HG03354 (cell line): ENCODE results near the gene MON2.
A peak's percentile ranks its signal among the peaks of the same experiment; 100 is the strongest.

Experiments used
- ATAC-seq: cut with Tn5 transposase; IDR thresholded peaks from one replicate; pipeline ENCODE4 v1.9.1; 2021; ENCODE audit warnings: mild to moderate bottlenecking; ENCODE audit not compliant: unreplicated experiment, poor library complexity, severe bottlenecking

MON2 gene

DNA sequence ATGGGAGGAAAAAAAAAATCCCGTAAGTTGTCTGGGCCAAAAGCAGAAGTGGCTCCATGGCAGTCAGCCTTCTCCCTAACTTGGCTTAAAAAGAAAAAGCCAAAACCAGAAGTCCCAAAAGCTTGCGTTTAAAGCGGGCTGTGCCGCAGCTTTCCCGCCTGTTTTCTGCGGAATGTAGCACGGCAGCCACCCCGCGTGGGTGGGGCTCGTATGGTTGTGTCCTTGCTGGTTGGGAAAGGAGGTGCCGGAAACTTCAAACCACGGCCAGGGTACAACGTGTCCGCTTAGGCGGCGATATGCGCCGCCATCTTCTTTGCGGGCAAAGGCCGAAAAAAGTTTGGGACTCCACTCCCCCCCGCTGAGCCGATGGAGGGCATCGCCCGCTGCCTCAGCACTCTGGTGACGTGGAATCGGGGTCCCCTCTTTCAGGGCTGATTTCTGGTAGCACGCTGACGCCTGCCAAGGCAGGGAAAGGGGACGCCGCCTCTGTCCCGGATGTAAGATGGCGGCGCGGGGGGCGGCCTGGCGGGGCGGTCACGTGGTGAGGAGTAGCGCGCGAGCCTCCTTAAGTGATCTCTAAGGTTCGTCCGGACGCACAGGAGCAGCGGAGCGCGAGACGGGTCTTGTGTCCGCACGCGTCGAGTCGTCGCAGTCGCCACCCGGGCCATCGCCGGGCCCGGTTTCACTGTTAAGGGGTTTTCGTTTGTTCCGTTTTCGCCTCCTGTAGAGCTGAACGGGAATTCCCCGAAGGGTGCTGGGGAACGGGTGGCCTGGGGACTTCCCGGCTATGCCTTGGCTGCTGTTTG lies 135.8 kb downstream of the MON2 start:
- peak; percentile 70 for ATAC-seq

DNA sequence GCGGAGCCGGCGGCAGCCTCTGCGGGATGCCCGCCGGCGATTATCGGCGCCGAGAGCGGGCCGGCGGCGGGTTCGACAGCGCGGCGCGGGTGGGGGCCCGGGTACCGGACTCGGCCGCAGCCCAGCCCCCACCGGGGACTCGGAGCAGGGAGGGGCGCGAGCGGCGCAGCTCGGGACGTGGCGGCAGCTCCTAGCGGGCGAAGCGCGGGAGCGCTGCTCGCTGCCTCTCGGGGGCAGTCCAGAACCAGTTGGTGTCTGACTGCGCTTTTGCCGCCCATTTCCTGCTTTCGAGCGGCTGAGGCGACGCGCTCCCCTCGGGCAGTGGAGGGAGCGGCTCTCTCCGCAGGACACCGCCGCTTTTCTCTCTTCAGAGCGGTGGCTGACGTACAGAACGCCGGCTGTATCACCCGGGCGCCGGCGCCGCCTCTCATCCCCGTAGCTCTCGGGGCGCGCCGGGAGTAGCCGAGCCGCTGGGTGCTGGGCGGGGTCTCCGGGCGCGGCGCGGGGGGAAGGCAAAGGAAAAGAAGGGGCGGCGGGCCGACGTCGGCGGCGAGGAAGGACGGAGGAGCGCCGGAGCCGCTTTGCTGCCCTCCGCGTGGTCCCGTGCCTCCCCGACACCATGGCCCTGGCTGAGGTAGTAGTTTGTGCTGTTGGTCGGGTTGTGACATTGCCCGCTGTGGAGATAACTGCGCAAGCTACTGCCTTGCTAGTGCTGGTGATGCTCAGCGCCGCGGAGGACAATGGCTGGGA lies 136.6 kb downstream of the MON2 start:
- ATAC-seq = peak; percentile 73

DNA sequence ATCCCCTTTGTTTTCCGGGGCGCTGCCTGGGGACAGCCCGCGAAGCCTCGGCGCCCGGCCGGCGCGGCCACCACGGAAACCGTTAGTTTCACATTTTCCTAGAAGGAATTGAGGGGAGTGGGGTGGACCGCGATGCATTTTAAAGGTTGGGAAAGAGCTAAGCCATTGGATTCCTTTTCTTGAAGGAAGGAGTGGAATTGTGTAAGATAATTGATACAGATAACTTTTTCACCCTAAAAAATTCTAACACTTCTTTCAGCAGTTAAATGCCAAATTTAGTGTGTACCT lies 137.1 kb downstream of the MON2 start:
- no peak for ATAC-seq

DNA sequence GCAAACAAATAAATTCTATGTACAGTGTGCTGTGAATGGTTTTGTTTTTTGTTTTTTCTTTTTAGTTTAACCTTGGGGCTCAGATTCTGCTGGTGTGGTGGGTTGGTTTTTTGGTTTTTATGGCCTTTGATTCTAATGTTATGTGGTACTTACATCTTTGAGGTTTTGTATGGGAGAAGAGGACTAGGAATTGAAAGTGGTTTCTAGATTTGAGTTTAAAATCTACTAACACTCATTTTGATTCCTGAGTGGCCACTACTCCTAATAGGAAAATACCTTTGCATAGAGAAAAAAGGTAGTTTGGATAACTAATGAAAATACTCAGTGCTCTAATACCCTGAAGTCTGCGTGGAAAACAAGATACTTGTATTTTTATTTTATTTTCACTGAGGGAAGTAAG lies 137.7 kb downstream of the MON2 start:
- ATAC-seq = no peak

DNA sequence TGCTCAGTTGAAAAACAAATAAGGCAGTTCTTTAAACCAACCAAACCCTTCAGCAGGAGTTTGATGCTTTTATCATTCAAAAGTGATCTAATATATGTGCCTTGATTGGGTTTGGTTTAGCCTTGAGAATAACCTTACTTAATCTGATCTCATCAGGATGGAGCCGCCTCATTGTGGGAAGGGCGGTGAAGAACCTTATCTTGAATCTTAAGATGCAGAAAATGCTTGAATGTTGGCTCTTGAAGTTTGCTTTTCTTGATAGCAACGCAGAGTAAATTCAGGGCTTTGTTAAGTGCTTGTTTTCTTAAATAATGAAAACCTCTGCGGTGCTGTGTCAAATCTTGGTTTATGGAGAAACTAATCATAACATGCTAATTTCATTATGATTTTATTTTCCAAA lies 138.2 kb downstream of the MON2 start:
- no peak for ATAC-seq

DNA sequence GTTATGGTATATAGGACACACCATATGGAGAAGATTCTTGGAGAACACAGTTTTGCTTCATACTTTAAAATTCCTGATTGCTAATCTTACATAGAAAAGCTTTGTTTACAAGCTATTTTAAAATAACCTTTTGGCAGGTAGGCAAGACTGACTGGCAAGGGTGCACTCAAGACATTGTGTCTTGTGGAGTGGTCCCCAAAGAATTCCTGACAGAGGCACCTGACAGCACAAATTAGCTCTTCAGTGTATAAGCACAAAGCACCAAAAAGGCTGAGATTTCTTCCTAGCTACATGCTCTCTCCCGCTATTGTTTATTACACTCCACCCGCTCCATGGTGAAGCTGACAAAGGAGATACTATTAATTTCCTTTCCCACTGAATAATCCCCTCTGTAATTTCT lies 139.4 kb downstream of the MON2 start:
- no peak for ATAC-seq

DNA sequence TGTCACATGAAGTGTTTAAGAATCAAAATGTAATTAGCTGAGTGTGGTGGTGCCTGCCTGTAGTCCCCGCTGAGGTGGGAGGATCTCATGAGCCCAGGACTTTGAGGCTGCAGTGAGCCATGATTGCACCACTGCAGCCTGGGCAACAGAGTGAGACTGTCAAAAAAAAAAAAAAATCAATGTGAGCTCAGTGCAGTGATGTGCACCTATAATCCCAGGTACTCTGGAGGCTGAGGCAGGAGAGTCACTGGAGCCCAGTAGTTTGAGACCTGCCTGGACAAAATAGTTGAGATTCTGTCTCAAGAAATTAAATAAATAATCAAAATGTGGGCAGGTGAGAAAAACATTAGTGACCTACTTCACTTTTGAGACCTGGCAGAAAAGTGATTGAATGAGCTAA lies 140.0 kb downstream of the MON2 start:
- ATAC-seq = no peak

DNA sequence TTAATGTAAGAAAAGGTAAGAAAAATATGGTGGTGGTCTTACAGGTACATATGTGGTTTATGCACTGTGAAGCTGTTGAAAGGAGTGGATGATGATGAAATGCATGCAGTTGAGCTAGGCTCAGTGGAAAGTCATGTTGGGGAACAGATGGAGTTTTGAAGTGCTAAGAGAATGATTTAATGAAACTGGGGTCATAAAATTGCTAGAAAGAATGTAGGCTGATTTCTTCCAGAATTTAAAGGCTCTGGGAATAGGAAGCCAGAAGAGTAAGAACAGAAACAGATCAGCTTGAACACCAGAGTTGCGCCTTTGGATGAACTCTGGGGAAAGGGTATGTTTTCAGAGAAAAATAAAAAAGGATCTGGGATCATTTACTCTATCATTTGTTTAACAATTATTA lies 146.5 kb downstream of the MON2 start:
- ATAC-seq = no peak

DNA sequence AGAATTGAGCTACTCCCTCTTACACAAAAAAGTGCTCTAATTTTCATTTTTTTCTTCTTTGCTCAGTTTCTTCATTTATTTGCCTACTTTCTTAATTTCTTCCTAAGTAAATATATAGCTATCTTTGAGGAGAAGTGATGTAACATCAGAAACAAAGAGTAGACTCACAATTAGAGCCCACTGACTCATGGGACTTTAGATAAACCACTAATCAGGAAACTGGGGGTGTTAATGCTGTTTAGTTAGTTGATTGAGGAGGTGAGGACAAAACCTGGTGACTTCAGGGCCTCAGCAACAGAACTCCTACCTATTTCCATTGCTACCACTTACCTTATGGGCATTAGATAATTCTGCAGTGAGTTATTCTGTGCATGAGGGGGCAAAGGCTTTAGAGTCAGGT lies 151.7 kb downstream of the MON2 start:
- no peak for ATAC-seq

DNA sequence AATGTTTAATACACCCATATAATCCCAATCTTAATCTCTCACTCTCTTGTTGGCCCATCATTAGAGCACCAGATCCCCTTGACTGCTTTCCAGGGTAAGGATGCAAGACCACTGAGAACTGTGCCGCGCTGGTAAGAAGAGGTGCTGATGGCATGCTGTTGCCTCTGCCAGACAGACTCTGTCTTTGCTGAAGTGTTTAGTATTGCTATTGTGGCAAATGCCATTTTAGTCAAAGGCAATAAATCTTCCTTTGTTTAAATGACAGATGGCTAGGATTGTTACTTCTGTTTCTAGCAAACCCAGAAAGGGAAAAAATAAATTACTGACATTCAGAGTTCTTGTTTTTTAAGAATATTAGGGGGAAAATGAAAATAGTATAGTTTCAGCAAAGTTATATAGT lies 152.3 kb downstream of the MON2 start:
- ATAC-seq = no peak

DNA sequence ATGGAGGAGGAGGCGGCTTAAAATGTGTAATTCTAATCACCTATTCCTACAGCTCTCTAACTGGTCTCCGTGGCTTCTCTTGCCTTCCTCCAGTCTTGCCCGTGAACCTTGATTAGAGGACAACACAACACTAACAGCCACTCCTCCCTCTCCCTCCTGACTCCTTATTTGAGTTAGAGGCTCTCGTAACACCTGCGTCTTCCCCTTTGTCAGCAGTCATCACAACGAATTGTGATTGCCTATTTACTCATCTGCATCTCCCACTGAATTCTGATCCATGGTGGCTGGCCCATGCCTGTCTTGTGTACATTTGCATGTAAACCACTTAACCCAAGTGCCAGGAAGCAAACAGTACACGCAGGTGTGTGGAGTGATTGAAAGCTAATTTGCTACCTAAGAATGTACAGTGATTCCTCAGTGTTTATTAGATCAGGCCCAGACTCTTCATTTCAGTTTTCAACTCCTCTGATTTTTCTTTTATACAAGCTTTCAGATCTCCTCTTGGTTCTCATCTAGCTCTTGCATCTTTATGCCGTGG lies 154.5 kb downstream of the MON2 start:
- ATAC-seq = no peak

DNA sequence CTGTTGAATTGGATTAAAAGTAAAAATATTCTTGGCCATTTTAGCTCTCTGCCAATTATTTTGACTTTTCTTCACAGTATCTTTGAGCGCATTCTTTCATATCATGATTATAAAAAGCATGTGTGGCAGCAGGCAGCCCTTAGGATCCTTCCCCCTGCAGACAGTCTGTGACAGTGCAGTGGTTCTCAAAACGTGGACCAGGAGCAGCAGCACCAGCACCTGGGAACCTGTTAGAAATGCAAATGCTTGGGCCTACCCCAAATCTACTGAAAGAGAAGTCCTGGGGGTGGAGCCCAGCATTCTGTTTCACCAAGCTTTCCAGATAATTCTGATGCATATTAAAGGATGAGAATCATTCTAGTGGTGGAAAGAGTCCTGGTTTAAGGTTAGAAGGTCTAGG lies 155.6 kb downstream of the MON2 start:
- ATAC-seq = no peak

DNA sequence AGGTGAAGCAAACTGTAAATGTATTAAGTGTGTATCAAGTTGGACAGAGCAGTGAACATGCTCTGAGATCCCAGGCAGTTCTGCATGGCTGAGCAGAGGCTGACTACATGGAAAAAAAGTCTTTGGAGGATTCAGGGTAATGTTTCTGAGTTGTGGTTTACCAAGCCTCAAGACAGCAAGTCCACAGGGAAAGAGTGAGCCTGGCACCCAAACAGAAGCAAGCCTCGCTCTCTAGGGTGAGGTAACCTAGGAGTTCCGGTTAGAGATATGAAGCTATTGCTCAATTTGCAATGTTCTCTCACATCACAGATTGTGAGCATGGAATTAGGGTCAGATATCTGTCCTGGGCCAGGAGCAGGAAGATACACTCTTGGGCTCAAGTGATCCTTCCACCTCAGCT lies 158.6 kb downstream of the MON2 start:
- no peak for ATAC-seq

DNA sequence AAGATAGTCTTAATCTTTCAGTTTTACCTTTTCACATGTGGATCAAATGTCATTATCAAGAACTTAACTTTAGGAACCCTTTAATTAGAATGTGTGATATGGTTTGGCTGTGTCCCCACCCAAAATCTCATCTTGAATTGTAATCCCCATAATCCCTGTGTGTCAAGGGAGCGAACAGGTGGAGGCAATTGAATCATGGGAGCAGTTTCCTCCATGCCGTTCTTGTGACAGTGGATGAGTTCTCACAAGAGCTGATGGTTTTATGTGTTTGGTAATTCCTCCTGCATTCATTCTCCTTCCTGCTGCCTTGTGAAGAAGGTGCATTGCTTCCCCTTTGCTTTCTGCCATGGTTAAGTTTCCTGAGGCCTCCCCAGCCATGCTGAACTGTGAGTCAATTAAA lies 160.6 kb downstream of the MON2 start:
- no peak for ATAC-seq

DNA sequence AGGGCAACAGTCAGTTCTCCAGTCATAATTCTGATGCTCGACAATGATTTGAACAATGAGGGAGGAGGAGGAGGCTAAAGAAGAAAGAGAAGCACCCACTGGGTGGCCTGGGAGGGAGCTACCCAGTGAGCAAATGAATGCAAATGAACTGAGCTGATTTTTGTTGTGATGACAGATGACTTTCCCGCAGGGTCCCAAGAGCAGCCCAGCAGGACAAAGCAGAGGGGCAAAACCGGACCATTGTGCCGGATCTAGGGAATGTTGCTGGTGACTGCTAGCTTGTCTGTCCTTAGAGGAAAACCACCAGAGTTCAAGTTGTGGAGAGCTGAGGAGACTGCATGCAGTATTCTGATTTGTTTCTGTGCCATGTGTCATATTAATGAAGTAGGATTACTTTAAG lies 162.8 kb downstream of the MON2 start:
- ATAC-seq = no peak

DNA sequence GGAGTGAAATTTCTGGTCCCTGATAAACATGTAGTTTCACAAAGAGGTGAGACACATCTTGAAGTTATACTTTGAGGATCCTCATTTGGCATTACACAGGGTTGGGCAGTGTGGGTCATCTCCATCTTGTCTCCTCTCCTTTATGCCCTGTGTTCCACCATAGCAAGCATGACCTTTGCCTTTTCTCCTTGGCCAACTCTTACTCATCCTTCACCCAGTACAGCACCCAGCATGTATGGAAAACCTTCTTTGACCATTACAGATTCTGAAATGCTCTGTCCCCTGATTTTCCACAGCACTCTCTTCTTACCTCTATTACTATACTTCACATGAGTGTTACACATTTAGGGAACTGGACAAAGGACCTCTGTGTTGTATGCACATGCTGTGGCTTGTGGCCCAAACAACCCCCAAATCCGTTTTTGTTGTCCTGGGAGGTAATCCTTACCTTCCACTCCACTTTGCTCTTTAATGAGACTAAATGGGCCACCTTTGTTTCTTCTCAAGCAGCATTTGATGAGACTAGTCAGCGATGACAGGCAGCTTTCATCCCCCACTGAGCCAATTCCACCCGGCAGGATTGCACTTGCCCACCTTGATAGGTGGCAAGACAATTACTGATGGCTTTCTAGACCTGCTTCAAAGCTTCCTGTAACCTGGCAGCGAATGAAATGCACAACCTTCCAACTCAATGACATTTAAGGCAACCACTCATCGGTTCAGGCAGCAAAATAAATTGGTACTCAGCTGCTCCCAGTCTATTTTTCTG lies 163.5 kb downstream of the MON2 start:
- no peak for ATAC-seq

DNA sequence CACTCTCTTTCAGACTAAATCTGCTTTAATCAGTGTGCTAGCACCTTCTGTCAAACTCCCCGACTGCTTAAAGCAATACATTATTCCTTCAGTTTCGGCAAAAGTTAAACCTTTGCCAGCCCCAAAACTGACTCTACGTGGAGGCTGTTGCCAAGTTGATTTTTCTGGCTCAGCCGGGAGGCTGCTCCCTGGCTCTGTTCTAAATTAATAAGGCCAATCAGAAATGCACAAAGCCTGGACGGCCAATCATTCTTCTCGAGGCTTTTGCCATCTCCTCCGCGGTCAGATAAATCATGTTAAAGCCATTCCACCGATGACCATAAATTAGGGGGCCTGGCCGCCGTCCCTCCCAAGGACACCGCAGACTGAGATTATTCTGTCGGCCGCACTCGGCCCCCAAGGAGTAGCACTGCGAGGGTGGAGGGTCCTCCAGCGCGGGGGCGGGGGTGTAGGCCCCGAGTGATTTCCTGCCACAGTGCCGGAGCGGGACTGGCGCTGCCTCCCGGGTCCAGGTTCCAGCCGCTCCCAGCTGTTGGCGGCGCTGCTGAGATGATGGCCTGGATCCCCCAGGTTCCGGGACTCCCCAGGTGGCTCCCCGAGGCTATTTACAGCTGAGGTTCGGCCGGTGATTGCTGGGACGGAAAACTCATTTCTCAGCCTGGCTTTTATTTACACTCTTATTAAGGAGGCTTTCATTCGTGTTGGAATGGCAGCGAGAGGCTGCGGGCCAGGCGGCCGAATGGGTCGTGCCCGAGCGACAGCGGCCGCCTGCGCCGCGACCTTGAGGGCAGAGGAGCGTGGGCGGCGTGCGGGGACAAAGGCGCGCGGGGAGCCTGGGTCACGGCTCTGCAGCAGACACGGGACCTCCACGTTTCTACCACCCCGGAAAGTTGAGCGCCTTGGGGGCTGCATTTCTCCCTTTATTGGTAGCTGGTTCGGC lies 165.1 kb downstream of the MON2 start:
- ATAC-seq = peak; percentile 66

DNA sequence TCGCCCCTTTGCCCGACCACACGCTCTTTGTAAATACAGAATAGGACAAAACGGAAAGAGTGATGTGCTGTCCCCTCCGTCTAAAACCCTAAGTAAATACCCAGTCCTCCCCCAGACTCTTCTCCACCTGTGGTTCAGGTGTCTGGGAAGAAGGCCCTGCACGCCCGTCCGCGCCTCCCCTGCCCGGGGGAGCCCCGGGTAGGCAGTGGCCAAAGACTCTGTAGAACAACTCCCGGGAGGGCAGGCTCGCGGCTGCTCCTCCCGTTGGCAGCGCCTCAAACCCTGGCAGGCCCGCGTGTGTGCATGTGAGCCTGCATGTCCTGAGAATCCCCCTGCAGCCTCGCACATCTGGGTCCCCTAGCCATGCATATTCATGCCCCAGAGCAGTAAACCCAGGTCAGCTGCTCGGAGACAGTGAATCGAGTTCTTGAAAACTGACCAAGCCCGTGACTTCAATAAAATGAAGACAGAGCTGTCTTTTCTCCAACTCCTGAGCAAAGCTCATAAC lies 165.8 kb downstream of the MON2 start:
- ATAC-seq = peak; percentile 34

DNA sequence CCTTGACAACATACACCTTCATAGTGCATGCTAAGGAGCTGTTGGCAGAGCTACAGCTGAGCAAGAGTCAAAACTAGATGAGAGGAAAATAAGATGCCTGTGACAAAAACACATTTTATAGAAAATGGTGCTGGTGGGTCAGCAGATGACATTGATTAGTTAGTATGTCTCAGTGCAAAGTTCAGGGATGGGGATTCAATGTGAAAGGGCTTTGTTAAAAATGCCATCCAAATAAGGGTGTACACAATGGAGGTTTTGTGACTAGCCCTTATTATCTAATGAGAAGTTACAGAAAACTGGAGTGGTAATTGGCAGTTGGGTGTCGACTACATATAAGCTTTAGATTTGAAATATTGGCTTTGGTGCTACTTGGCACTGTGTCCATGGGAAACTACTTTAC lies 169.0 kb downstream of the MON2 start:
- no peak for ATAC-seq
